Left ventricle myocardium inferior (tissue), 1 donor: ENCODE results near the gene NACAD. TPM values are rescaled to one million over a fixed set of nuclear protein-coding genes. Genes with fewer than 3 reads are reported as not detected.

Experiments used
- DNase-seq: peaks from one replicate; pipeline ENCODE4 v3.0.0-alpha.2; 2020
- H3K27ac ChIP-seq: fragments of 200-600 bp; replicated peaks from 2 replicates; pipeline ENCODE4 v1.8.0; 2021
- H3K27me3 ChIP-seq: fragments of 200-600 bp; 2 replicates; pipeline ENCODE4 v1.8.0; 2021; ENCODE audit warnings: low read depth
- H3K36me3 ChIP-seq: fragments of 200-600 bp; 2 replicates; pipeline ENCODE4 v1.8.0; 2021
- H3K4me1 ChIP-seq: fragments of 200-600 bp; 2 replicates; pipeline ENCODE4 v1.8.0; 2021
- H3K4me3 ChIP-seq: fragments of 200-600 bp; 2 replicates; pipeline ENCODE4 v1.8.0; 2021; ENCODE audit warnings: mild to moderate bottlenecking, moderate library complexity
- H3K9me3 ChIP-seq: fragments of 200-600 bp; replicated peaks from 2 replicates; pipeline ENCODE4 v1.8.0; 2021
- CTCF ChIP-seq: fragments of 200-600 bp; IDR thresholded peaks from 2 replicates; pipeline ENCODE4 v1.8.0; 2021; ENCODE audit warnings: antibody characterized with exemption, mild to moderate bottlenecking, borderline replicate concordance
- intact Hi-C: fragments of 100-400 bp; cut with micrococcal nuclease; formaldehyde crosslinking; loops from one replicate; pipeline ENCODE4 v1.11.0; 2022
- long read RNA-seq: library from polyadenylated mRNA; unstranded; transcript quantifications from one replicate; pipeline ENCODE4 v2.0.0, GENCODE V29; 2021
- total RNA-seq: library from RNA; stranded (reverse); fragmentation: NEBNext Ultra II Directional; extraction: Animal tissue kit (Norgen Biotek cat#: 25700); gene quantifications from one replicate; pipeline ENCODE4 v1.2.1, GENCODE V29; 2021
- donor health status: DM: no; HTN: yes; CAD: no; lungs with severe emphysema.

The NACAD gene, protein sequence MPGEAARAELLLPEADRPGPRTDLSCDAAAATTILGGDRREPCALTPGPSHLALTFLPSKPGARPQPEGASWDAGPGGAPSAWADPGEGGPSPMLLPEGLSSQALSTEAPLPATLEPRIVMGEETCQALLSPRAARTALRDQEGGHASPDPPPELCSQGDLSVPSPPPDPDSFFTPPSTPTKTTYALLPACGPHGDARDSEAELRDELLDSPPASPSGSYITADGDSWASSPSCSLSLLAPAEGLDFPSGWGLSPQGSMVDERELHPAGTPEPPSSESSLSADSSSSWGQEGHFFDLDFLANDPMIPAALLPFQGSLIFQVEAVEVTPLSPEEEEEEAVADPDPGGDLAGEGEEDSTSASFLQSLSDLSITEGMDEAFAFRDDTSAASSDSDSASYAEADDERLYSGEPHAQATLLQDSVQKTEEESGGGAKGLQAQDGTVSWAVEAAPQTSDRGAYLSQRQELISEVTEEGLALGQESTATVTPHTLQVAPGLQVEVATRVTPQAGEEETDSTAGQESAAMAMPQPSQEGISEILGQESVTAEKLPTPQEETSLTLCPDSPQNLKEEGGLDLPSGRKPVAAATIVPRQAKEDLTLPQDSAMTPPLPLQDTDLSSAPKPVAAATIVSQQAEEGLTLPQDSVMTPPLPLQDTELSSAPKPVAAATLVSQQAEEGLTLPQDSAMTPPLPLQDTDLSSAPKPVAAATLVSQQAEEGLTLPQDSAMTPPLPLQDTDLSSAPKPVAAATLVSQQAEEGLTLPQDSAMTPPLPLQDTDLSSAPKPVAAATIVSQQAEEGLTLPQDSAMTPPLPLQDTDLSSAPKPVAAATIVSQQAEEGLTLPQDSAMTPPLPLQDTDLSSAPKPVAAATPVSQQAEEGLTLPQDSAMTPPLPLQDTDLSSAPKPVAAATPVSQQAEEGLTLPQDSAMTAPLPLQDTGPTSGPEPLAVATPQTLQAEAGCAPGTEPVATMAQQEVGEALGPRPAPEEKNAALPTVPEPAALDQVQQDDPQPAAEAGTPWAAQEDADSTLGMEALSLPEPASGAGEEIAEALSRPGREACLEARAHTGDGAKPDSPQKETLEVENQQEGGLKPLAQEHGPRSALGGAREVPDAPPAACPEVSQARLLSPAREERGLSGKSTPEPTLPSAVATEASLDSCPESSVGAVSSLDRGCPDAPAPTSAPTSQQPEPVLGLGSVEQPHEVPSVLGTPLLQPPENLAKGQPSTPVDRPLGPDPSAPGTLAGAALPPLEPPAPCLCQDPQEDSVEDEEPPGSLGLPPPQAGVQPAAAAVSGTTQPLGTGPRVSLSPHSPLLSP (N-terminal part only)
- 3.8 TPM for total RNA-seq
- long read RNA-seq, partial matches to known transcripts = 7 of 10 reads
- long read RNA-seq, other reads (novel, unspliced or antisense) = 3 of 10 reads

- Histone ChIP-seq H3K27ac (peak within 1 kb of the TSS; percentile 73), H3K4me3 (peak within 1 kb of the TSS; percentile 78), H3K27me3 (peaks cover 12% of the 10 kb centered on the region), H3K4me1 (peaks cover 14% of the 10 kb centered on the region), H3K9me3 (peaks cover under 1% of the 10 kb centered on the region), H3K36me3 (no peaks in the 10 kb centered on the region)
- intact Hi-C loops = no loop called here
- no peak for TF ChIP-seq CTCF
- peak; percentile 53 for DNase-seq
Observed at GRCh38 chr7:45088821-45089340, at the start of gene NACAD. Gene NACAD, minus strand, starts transcription at chr7:45088969. Its CDS starts 75 bp downstream, at chr7:45088894.

DNA sequence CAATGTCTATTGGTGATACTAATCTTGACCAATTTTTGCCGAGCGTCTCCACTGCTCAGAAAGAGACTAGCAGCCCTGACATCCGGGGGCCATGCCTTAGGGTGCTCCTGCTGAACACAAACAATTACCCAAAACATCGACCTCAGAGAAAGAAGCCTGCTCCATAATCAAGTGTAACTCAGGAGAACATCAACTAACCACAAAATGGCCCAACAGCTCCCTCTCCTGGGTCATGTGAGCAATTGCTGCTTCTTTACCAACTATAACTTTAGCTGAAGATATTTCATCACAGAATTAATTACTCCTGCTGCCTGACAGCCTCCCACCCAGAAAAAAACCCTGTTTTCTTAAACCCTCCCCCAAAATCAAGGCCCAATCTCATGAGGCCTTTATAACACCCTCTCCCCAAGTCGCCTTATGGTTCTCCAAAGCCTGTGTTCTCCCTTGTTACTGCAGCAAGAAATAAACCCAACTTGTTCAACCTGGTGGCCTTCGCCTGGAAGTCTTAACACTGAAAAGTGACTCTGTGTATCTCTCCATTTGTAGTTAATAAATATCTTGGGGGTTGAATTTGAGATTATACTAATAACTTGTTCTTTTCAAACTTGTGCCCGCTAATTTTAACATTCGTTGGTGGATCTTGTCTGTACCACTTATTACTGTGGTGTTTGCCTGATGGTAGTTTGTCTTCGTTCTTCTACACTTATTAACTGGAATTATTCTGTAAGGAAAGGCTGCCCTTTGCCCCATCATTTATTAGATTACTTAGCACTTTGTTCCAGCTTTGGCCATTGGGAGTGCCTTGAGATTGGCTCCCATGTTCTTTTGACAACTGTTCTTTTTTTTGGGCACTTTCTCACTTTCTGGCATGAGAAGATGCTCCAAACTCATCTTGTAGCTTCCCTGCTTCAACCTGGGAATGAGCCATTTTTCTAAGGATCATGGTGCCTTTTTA lies 47.6 kb upstream of the NACAD start:
- TF ChIP-seq CTCF = peak; percentile 90
- Histone ChIP-seq H3K4me1 (no peaks in the 10 kb centered on the region), H3K27ac (no peak overlapping the region), H3K36me3 (no peaks in the 10 kb centered on the region), H3K9me3 (no peaks in the 10 kb centered on the region), H3K27me3 (peaks cover 23% of the 10 kb centered on the region), H3K4me3 (no peak overlapping the region)
- intact Hi-C loops = loop anchor here (5.0 to 10.0 kb wide), 2 partner anchors 164 to 282 kb away; no protein-coding TSS in a partner anchor
- no peak for DNase-seq

GRCh38 chr7:45133877-45134276 lies 45.1 kb upstream of the NACAD start:
- no peak for TF ChIP-seq CTCF
- Histone ChIP-seq H3K36me3 (no peaks in the 10 kb centered on the region), H3K27me3 (peaks cover 19% of the 10 kb centered on the region), H3K27ac (no peak overlapping the region), H3K4me3 (no peak overlapping the region), H3K4me1 (no peaks in the 10 kb centered on the region), H3K9me3 (no peaks in the 10 kb centered on the region)
- intact Hi-C loops = loop anchor here (10.0 kb wide), 1 partner anchor 279 kb away; no protein-coding TSS in a partner anchor
- no peak for DNase-seq

DNA sequence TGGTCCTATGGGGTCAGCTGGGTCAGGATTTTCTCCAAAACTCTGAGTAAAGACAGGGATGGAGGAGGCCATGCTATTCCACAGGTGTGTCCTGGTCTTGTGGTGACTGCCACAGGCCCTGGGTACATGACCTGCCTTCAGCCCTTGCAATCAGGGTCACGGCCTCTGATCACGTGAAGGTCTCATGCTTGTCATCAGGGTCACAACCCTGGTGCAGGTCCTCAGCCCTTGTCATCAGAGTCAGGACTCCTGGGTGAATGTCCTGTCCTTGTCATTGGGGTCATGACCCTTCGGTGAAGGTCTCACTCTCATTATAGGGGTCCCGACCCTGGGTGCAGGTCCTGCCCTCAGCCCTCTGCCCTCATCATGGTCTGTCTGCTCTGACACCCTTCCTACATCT lies 44.6 kb upstream of the NACAD start:
- Histone ChIP-seq H3K36me3 (no peaks in the 10 kb centered on the region), H3K9me3 (no peaks in the 10 kb centered on the region), H3K4me1 (no peaks in the 10 kb centered on the region), H3K27ac (no peak overlapping the region), H3K4me3 (no peak overlapping the region), H3K27me3 (peaks cover 18% of the 10 kb centered on the region)
- no peak for DNase-seq
- TF ChIP-seq CTCF = no peak
- intact Hi-C loops = loop anchor here (10.0 kb wide), 1 partner anchor 279 kb away; no protein-coding TSS in a partner anchor
